Ascending aorta (tissue), 2 donors: Measurements from ENCODE around the gene ZNF385C. TPM values are rescaled to one million over a fixed set of nuclear protein-coding genes. Genes with fewer than 3 reads are reported as not detected.

Experiments
- DNase-seq, 2 donors: peaks; one replicate each; pipeline ENCODE4 v3.0.0-alpha.2; 2019; ENCODE audit warnings: low spot score in 2 of 2
- H3K27ac ChIP-seq, 2 donors: fragments of 200-600 bp; sonication (generic); one replicate each; pipeline ENCODE4 v1.5.1; 2016 to 2017; ENCODE audit warnings: mild to moderate bottlenecking in 1 of 2
- H3K27me3 ChIP-seq: fragments of 200-600 bp; sonication (generic); one replicate; pipeline ENCODE4 v1.5.1; 2017
- H3K36me3 ChIP-seq, 2 donors: fragments of 200-600 bp; sonication (generic); one replicate each; pipeline ENCODE4 v1.5.1; 2016
- H3K4me1 ChIP-seq, 2 donors: fragments of 200-600 bp; sonication (generic); one replicate each; pipeline ENCODE4 v1.5.1; 2016 to 2017; ENCODE audit warnings: mild to moderate bottlenecking in 1 of 2
- H3K4me3 ChIP-seq, 2 donors: fragments of 200-600 bp; sonication (generic); one replicate each; pipeline ENCODE4 v1.5.1; 2016 to 2017; ENCODE audit warnings: mild to moderate bottlenecking in 1 of 2
- H3K9me3 ChIP-seq, 2 donors: fragments of 200-600 bp; sonication (generic); one replicate each; pipeline ENCODE4 v1.5.1; 2016
- CTCF ChIP-seq, 3 experiments: fragments of 200-600 bp in 2 of 3; fragments of 450-650 bp in 1 of 3; sonication (generic) in 2 of 3; IDR thresholded peaks; one replicate each; pipeline ENCODE4 v1.5.1; 2016 to 2019; ENCODE audit warnings: antibody characterized with exemption in 3 of 3, mild to moderate bottlenecking in 1 of 3, moderate library complexity in 1 of 3
- intact Hi-C: fragments of 100-400 bp; cut with DNase I; formaldehyde crosslinking; loops from one replicate; pipeline ENCODE4 v1.15.1; 2023
- total RNA-seq: library from RNA; depleted of rRNA; stranded (reverse); fragments of >200 nt; gene quantifications from one replicate; pipeline ENCODE4 v1.1.0, GENCODE V29; 2016

Gene ZNF385C
- total RNA-seq, 1 donor from 2014 or later, result not detected

- Histone ChIP-seq H3K36me3 (peaks cover 9 to 25% of the 10 kb centered on the region in 2 donors), H3K4me3 (no peak overlapping the region)
Measured at GRCh38 chr17:42107124-42107523, 8.9 kb upstream of the ZNF385C start.

GRCh38 chr17:42106009-42106408 is 7.7 kb upstream of the ZNF385C start:
- Histone ChIP-seq H3K27me3 (no peaks in the 10 kb centered on the region), H3K27ac (no peak overlapping the region), H3K36me3 (peaks cover 9 to 25% of the 10 kb centered on the region in 2 donors), H3K4me3 (no peak overlapping the region), H3K4me1 (no peaks in the 10 kb centered on the region), H3K9me3 (no peaks in the 10 kb centered on the region)
- intact Hi-C loops, result no loop called here
- no peak for DNase-seq
- TF ChIP-seq CTCF (IDR thresholded peaks at IDR 0.05), result no peak

More at GRCh38 chr17:42107124-42107523, 8.9 kb upstream of the ZNF385C start:
- TF ChIP-seq CTCF (IDR thresholded peaks at IDR 0.05), result no peak
- intact Hi-C loops, result no loop called here
- Histone ChIP-seq H3K27ac (no peak overlapping the region), H3K9me3 (no peaks in the 10 kb centered on the region), H3K27me3 (no peaks in the 10 kb centered on the region), H3K4me1 (peaks cover 0 to 6% of the 10 kb centered on the region in 2 donors)
- no peak for DNase-seq

GRCh38 chr17:42104264-42104663 is 6.0 kb upstream of the ZNF385C start:
- Histone ChIP-seq H3K36me3 (peaks cover 9 to 25% of the 10 kb centered on the region in 2 donors), H3K9me3 (no peaks in the 10 kb centered on the region), H3K27me3 (no peaks in the 10 kb centered on the region), H3K4me3 (no peak overlapping the region), H3K27ac (no peak overlapping the region), H3K4me1 (no peaks in the 10 kb centered on the region)
- intact Hi-C loops, result no loop called here
- DNase-seq, result no peak
- TF ChIP-seq CTCF (IDR thresholded peaks at IDR 0.05), result no peak

GRCh38 chr17:42103221-42103954 is 5.1 kb upstream of the ZNF385C start:
- intact Hi-C loops, result no loop called here
- Histone ChIP-seq H3K27ac (no peak overlapping the region), H3K27me3 (peaks cover under 1% of the 10 kb centered on the region), H3K4me1 (peaks cover 0 to under 1% of the 10 kb centered on the region in 2 donors), H3K4me3 (no peak overlapping the region), H3K36me3 (peaks cover 9 to 20% of the 10 kb centered on the region in 2 donors), H3K9me3 (no peaks in the 10 kb centered on the region)
- DNase-seq, result no peak
- no peak for TF ChIP-seq CTCF (IDR thresholded peaks at IDR 0.05)

- Histone ChIP-seq H3K27me3 (peaks cover 11% of the 10 kb centered on the region), H3K9me3 (no peaks in the 10 kb centered on the region), H3K4me3 (no peak overlapping the region), H3K27ac (no peak overlapping the region), H3K36me3 (peaks cover 9 to 14% of the 10 kb centered on the region in 2 donors), H3K4me1 (peaks cover 3 to 4% of the 10 kb centered on the region in 2 donors)
- peak; percentile 70 to 82 (median 75) for TF ChIP-seq CTCF (IDR thresholded peaks at IDR 0.05)
- peak in 1 of 2 donors; percentile 87 for DNase-seq
- intact Hi-C loops, result loop anchor here (1.0 kb wide), 1 partner anchor 34 kb away; no protein-coding TSS in a partner anchor
Measured at GRCh38 chr17:42101513-42102292, 3.4 kb upstream of the ZNF385C start.
